ENCODE measurements around the gene ELOVL1. TPM values are rescaled to one million over a fixed set of nuclear protein-coding genes. Genes with fewer than 3 reads are reported as not detected.

The ELOVL1 gene
- total and polyA plus RNA-seq, 2 of the 13 experiments (the other 11 are each of a cell fraction or from before 2014, with no cell fraction given): 55.2 to 77.4 TPM

DNA sequence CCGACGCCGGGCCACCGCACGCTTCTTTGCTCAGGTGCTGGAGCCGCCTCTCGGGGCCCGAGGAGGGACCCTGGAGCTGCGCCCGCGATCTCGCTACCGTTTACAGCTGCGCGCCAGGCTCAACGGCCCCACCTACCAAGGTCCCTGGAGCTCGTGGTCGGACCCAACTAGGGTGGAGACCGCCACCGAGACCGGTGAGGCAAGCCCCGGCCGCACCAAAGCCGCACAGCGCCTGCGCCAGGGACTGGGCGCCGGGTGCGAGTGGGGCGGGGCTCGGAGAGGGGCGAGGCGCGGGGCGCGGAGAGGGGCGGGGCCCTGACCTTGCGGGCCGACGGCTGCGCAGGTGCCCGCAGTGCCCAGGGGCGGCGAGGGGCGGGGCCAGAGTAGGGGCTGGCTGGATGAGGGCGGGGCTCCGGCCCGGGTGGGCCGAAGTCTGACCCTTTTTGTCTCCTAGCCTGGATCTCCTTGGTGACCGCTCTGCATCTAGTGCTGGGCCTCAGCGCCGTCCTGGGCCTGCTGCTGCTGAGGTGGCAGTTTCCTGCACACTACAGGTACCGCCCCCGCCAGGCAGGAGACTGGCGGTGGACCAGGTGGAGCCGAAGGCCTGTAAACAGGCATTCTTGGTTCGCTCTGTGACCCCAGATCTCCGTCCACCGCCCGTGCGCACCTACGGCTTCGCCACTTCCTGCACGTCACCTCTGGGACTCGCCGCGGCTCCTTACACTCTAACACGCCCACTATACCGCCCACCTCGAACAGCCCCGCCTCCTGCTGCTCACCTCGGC is 18.8 kb downstream of the ELOVL1 start (continued):
- TF ChIP-seq, protein P1, sequence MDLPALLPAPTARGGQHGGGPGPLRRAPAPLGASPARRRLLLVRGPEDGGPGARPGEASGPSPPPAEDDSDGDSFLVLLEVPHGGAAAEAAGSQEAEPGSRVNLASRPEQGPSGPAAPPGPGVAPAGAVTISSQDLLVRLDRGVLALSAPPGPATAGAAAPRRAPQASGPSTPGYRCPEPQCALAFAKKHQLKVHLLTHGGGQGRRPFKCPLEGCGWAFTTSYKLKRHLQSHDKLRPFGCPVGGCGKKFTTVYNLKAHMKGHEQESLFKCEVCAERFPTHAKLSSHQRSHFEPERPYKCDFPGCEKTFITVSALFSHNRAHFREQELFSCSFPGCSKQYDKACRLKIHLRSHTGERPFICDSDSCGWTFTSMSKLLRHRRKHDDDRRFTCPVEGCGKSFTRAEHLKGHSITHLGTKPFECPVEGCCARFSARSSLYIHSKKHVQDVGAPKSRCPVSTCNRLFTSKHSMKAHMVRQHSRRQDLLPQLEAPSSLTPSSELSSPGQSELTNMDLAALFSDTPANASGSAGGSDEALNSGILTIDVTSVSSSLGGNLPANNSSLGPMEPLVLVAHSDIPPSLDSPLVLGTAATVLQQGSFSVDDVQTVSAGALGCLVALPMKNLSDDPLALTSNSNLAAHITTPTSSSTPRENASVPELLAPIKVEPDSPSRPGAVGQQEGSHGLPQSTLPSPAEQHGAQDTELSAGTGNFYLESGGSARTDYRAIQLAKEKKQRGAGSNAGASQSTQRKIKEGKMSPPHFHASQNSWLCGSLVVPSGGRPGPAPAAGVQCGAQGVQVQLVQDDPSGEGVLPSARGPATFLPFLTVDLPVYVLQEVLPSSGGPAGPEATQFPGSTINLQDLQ (CRISPR knock-in tag; IDR thresholded peaks at IDR 0.05): no peak
- TF ChIP-seq GTF2F1 (IDR thresholded peaks at IDR 0.05; ENCODE audit: low read length) (no peak), REPIN1 (CRISPR knock-in tag; IDR thresholded peaks at IDR 0.05; ENCODE audit: borderline replicate concordance, low read depth) (no peak), NFRKB (IDR thresholded peaks at IDR 0.05) (no peak), SNAI1 (CRISPR knock-in tag; IDR thresholded peaks at IDR 0.05; ENCODE audit: borderline replicate concordance) (no peak; the same call in 1 of the 2 replicates), RBAK (CRISPR knock-in tag; IDR thresholded peaks at IDR 0.05) (no peak), HOXA7 (CRISPR knock-in tag; IDR thresholded peaks at IDR 0.05) (no peak), ZNF547 (CRISPR knock-in tag; IDR thresholded peaks at IDR 0.05) (no peak; the same call in none of the 2 replicates), NR2F6 (IDR thresholded peaks at IDR 0.05) (peak; percentile 60; the same call in 1 of the 2 replicates), NR2F6 (CRISPR knock-in tag; IDR thresholded peaks at IDR 0.05) (peak; percentile 48; the same call in 1 of the 2 replicates), CREB1 (IDR thresholded peaks at IDR 0.05) (peak; percentile 62; the same call in 1 of the 2 replicates), CREB1 (CRISPR knock-in tag; IDR thresholded peaks at IDR 0.05) (peak; percentile 84), MYC (CRISPR knock-in tag; IDR thresholded peaks at IDR 0.05; ENCODE audit: borderline replicate concordance) (peak; percentile 65; the same call in 1 of the 2 replicates), ZNF3 (CRISPR knock-in tag; IDR thresholded peaks at IDR 0.05) (no peak), SMARCC2 (IDR thresholded peaks at IDR 0.05) (no peak), AKAP8 (CRISPR knock-in tag; IDR thresholded peaks at IDR 0.05) (0 out of 2 replicates have a peak, but pooled peaks have one; percentile 63)
- TF ChIP-seq, protein P2, sequence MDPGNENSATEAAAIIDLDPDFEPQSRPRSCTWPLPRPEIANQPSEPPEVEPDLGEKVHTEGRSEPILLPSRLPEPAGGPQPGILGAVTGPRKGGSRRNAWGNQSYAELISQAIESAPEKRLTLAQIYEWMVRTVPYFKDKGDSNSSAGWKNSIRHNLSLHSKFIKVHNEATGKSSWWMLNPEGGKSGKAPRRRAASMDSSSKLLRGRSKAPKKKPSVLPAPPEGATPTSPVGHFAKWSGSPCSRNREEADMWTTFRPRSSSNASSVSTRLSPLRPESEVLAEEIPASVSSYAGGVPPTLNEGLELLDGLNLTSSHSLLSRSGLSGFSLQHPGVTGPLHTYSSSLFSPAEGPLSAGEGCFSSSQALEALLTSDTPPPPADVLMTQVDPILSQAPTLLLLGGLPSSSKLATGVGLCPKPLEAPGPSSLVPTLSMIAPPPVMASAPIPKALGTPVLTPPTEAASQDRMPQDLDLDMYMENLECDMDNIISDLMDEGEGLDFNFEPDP (CRISPR knock-in tag; conservative IDR thresholded peaks at IDR 0.05): no peak
- TF ChIP-seq, protein P3, sequence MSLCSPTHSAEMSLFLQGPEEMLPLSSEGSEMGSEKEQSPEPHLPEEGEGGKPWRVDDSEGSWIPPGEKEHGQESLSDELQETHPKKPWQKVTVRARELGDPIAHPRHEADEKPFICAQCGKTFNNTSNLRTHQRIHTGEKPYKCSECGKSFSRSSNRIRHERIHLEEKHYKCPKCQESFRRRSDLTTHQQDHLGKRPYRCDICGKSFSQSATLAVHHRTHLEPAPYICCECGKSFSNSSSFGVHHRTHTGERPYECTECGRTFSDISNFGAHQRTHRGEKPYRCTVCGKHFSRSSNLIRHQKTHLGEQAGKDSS (CRISPR knock-in tag; IDR thresholded peaks at IDR 0.05; ENCODE audit: borderline replicate concordance, low read depth): no peak; the same call in 1 of the 2 replicates
- TF ChIP-seq, protein P4, sequence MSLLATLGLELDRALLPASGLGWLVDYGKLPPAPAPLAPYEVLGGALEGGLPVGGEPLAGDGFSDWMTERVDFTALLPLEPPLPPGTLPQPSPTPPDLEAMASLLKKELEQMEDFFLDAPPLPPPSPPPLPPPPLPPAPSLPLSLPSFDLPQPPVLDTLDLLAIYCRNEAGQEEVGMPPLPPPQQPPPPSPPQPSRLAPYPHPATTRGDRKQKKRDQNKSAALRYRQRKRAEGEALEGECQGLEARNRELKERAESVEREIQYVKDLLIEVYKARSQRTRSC (CRISPR knock-in tag; IDR thresholded peaks at IDR 0.05; ENCODE audit: low read depth): no peak
- TF ChIP-seq, protein P5, sequence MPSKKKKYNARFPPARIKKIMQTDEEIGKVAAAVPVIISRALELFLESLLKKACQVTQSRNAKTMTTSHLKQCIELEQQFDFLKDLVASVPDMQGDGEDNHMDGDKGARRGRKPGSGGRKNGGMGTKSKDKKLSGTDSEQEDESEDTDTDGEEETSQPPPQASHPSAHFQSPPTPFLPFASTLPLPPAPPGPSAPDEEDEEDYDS (CRISPR knock-in tag; IDR thresholded peaks at IDR 0.05): peak; percentile 46; the same call in 1 of the 2 replicates
- TF ChIP-seq, protein P6, sequence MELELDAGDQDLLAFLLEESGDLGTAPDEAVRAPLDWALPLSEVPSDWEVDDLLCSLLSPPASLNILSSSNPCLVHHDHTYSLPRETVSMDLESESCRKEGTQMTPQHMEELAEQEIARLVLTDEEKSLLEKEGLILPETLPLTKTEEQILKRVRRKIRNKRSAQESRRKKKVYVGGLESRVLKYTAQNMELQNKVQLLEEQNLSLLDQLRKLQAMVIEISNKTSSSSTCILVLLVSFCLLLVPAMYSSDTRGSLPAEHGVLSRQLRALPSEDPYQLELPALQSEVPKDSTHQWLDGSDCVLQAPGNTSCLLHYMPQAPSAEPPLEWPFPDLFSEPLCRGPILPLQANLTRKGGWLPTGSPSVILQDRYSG (CRISPR knock-in tag; IDR thresholded peaks at IDR 0.05): peak; percentile 37; the same call in 1 of the 2 replicates
- TF ChIP-seq, protein P7, sequence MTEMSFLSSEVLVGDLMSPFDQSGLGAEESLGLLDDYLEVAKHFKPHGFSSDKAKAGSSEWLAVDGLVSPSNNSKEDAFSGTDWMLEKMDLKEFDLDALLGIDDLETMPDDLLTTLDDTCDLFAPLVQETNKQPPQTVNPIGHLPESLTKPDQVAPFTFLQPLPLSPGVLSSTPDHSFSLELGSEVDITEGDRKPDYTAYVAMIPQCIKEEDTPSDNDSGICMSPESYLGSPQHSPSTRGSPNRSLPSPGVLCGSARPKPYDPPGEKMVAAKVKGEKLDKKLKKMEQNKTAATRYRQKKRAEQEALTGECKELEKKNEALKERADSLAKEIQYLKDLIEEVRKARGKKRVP (CRISPR knock-in tag; IDR thresholded peaks at IDR 0.05): peak in 1 of 2 experiments; percentile 53; a peak in 1 of 4 replicates
